IPS-20b (cell line): Measurements from ENCODE around the gene IRF8.
"Not testable (repeated sequence)": the region's sequence is repeated elsewhere in the genome, so short reads cannot be mapped to it uniquely, and the experiment has no call there.

Experiments used
- H3K27ac ChIP-seq: one replicate; pipeline ENCODE4 v1.5.1; 2013; ENCODE audit warnings: low read length
- H3K27me3 ChIP-seq: 2 replicates; pipeline ENCODE4 v1.6.1; 2013; ENCODE audit warnings: mild to moderate bottlenecking, low read length, inconsistent platforms; ENCODE audit not compliant: insufficient read depth
- H3K36me3 ChIP-seq: 2 replicates; pipeline ENCODE4 v1.6.1; 2013; ENCODE audit warnings: low read depth, mild to moderate bottlenecking, inconsistent platforms, low read length, moderate library complexity; ENCODE audit not compliant: insufficient read depth
- H3K4me1 ChIP-seq: 2 replicates; pipeline ENCODE4 v1.6.1; 2013; ENCODE audit warnings: mild to moderate bottlenecking, control low read depth, inconsistent platforms, low read length, moderate library complexity; ENCODE audit not compliant: insufficient read depth
- H3K4me3 ChIP-seq: 2 replicates; pipeline ENCODE4 v1.5.1; 2013; ENCODE audit warnings: mild to moderate bottlenecking, low read length, inconsistent platforms
- H3K9ac ChIP-seq: 2 replicates; pipeline ENCODE4 v1.6.1; 2013; ENCODE audit warnings: low read depth, mild to moderate bottlenecking, inconsistent platforms, low read length, moderate library complexity
- H3K9me3 ChIP-seq: 2 replicates; pipeline ENCODE4 v1.6.1; 2013; ENCODE audit warnings: mild to moderate bottlenecking, low read depth, low read length, inconsistent platforms; ENCODE audit not compliant: insufficient read depth

The IRF8 gene

GRCh38 chr16:85869785-85870558 is 29.0 kb upstream of the IRF8 start:
- peak overlapping the region; percentile 8; the same call in 1 of the 2 replicates for H3K4me3 ChIP-seq
- H3K9ac ChIP-seq, result peak overlapping the region; percentile 4; the same call in 1 of the 2 replicates
- H3K36me3 ChIP-seq, result no peaks in the 10 kb centered on the region
- no peak overlapping the region for H3K27ac ChIP-seq
- no peaks in the 10 kb centered on the region for H3K27me3 ChIP-seq
- no peaks in the 10 kb centered on the region; the same call in 1 of the 2 replicates for H3K9me3 ChIP-seq
- peaks cover 8% of the 10 kb centered on the region; the same call in 1 of the 2 replicates for H3K4me1 ChIP-seq

- no peaks in the 10 kb centered on the region; the same call in 1 of the 2 replicates for H3K9me3 ChIP-seq
- no peak overlapping the region for H3K9ac ChIP-seq
- no peaks in the 10 kb centered on the region for H3K36me3 ChIP-seq
- no peak overlapping the region for H3K4me3 ChIP-seq
- H3K27ac ChIP-seq, result no peak overlapping the region
- H3K27me3 ChIP-seq, result no peaks in the 10 kb centered on the region
- peaks cover 8% of the 10 kb centered on the region; the same call in 1 of the 2 replicates for H3K4me1 ChIP-seq
Observed at GRCh38 chr16:85871756-85872155, 27.2 kb upstream of the IRF8 start.

- Histone ChIP-seq H3K9me3 (no peaks in the 10 kb centered on the region), H3K27me3 (no peaks in the 10 kb centered on the region), H3K9ac (no peak overlapping the region), H3K36me3 (no peaks in the 10 kb centered on the region), H3K27ac (no peak overlapping the region), H3K4me3 (no peak overlapping the region), H3K4me1 (peaks cover 8% of the 10 kb centered on the region; the same call in 1 of the 2 replicates)
Observed at GRCh38 chr16:85872734-85873133, 26.2 kb upstream of the IRF8 start.

GRCh38 chr16:85873153-85873552 is 25.8 kb upstream of the IRF8 start:
- H3K4me1 ChIP-seq, result peaks cover 8% of the 10 kb centered on the region; the same call in 1 of the 2 replicates
- no peak overlapping the region for H3K27ac ChIP-seq
- no peaks in the 10 kb centered on the region for H3K27me3 ChIP-seq
- no peaks in the 10 kb centered on the region for H3K9me3 ChIP-seq
- H3K4me3 ChIP-seq, result no peak overlapping the region
- H3K36me3 ChIP-seq, result no peaks in the 10 kb centered on the region
- no peak overlapping the region for H3K9ac ChIP-seq

GRCh38 chr16:85874031-85874430 is 24.9 kb upstream of the IRF8 start:
- H3K27me3 ChIP-seq, H3K4me1 ChIP-seq, H3K27ac ChIP-seq, H3K4me3 ChIP-seq, H3K36me3 ChIP-seq, H3K9me3 ChIP-seq, H3K9ac ChIP-seq: not testable (repeated sequence)

- H3K4me3 ChIP-seq, result no peak overlapping the region
- H3K9me3 ChIP-seq, result no peaks in the 10 kb centered on the region
Observed at GRCh38 chr16:85878407-85878806, 20.6 kb upstream of the IRF8 start.

GRCh38 chr16:85878875-85879274 is 20.1 kb upstream of the IRF8 start:
- no peaks in the 10 kb centered on the region for H3K36me3 ChIP-seq
- peaks cover 8% of the 10 kb centered on the region for H3K27me3 ChIP-seq
- H3K4me1 ChIP-seq, result no peaks in the 10 kb centered on the region

More at GRCh38 chr16:85878407-85878806, 20.6 kb upstream of the IRF8 start:
- H3K36me3 ChIP-seq, result no peaks in the 10 kb centered on the region
- H3K9ac ChIP-seq, result no peak overlapping the region
- H3K27me3 ChIP-seq, result peaks cover 8% of the 10 kb centered on the region
- no peak overlapping the region for H3K27ac ChIP-seq
- H3K4me1 ChIP-seq, result no peaks in the 10 kb centered on the region

GRCh38 chr16:85879549-85879948 is 19.4 kb upstream of the IRF8 start:
- H3K4me3 ChIP-seq, result no peak overlapping the region
- H3K9ac ChIP-seq, result no peak overlapping the region
- no peak overlapping the region for H3K27ac ChIP-seq
- H3K27me3 ChIP-seq, result peaks cover 8% of the 10 kb centered on the region
- no peaks in the 10 kb centered on the region for H3K4me1 ChIP-seq
- no peaks in the 10 kb centered on the region for H3K36me3 ChIP-seq
- H3K9me3 ChIP-seq, result no peaks in the 10 kb centered on the region

More at GRCh38 chr16:85878875-85879274, 20.1 kb upstream of the IRF8 start:
- no peak overlapping the region for H3K9ac ChIP-seq
- H3K9me3 ChIP-seq, result no peaks in the 10 kb centered on the region
- H3K4me3 ChIP-seq, result no peak overlapping the region
- H3K27ac ChIP-seq, result no peak overlapping the region

GRCh38 chr16:85879975-85880831 is 18.8 kb upstream of the IRF8 start:
- H3K9me3 ChIP-seq, result no peaks in the 10 kb centered on the region
- no peak overlapping the region for H3K4me3 ChIP-seq
- no peaks in the 10 kb centered on the region for H3K4me1 ChIP-seq
- H3K27ac ChIP-seq, result no peak overlapping the region
- H3K36me3 ChIP-seq, result no peaks in the 10 kb centered on the region
- no peak overlapping the region for H3K9ac ChIP-seq
- peaks cover 8% of the 10 kb centered on the region for H3K27me3 ChIP-seq

- no peak overlapping the region for H3K9ac ChIP-seq
- H3K9me3 ChIP-seq, result no peaks in the 10 kb centered on the region
- peaks cover 8% of the 10 kb centered on the region for H3K27me3 ChIP-seq
- no peaks in the 10 kb centered on the region for H3K36me3 ChIP-seq
- H3K27ac ChIP-seq, result no peak overlapping the region
- H3K4me3 ChIP-seq, result no peak overlapping the region
- H3K4me1 ChIP-seq, result no peaks in the 10 kb centered on the region
Observed at GRCh38 chr16:85880861-85881260, 18.1 kb upstream of the IRF8 start.

- H3K4me1 ChIP-seq, result no peaks in the 10 kb centered on the region
- no peak overlapping the region for H3K27ac ChIP-seq
- H3K36me3 ChIP-seq, result no peaks in the 10 kb centered on the region
- no peaks in the 10 kb centered on the region for H3K9me3 ChIP-seq
- no peak overlapping the region for H3K4me3 ChIP-seq
- peaks cover 8% of the 10 kb centered on the region for H3K27me3 ChIP-seq
- no peak overlapping the region for H3K9ac ChIP-seq
Observed at GRCh38 chr16:85881436-85881835, 17.5 kb upstream of the IRF8 start.
